ENCODE data around the gene TRMU.

TRMU gene

GRCh38 chr22:46355996-46356471 is 20.5 kb downstream of the TRMU start:
- TF ChIP-seq CTCF (IDR thresholded peaks at IDR 0.05): no peak
- no peak for DNase-seq (ENCODE audit: low spot score)
- Histone ChIP-seq H3K27ac (no peak overlapping the region), H3K4me3 (no peak overlapping the region)

- H3K27ac ChIP-seq: no peak overlapping the region
- TF ChIP-seq CTCF (IDR thresholded peaks at IDR 0.05): no peak
- no peak for DNase-seq (ENCODE audit: low spot score)
- H3K4me3 ChIP-seq: no peak overlapping the region
These were observed 21.3 kb downstream of the TRMU start for GRCh38 chr22:46356496-46357480.

GRCh38 chr22:46357711-46358520 is 22.4 kb downstream of the TRMU start:
- Histone ChIP-seq H3K4me3 (no peak overlapping the region), H3K27ac (no peak overlapping the region)
- no peak for TF ChIP-seq CTCF (IDR thresholded peaks at IDR 0.05)
- DNase-seq (ENCODE audit: low spot score): no peak

GRCh38 chr22:46358766-46359165 is 23.3 kb downstream of the TRMU start:
- Histone ChIP-seq H3K4me3 (no peak overlapping the region), H3K27ac (no peak overlapping the region)
- no peak for DNase-seq (ENCODE audit: low spot score)
- TF ChIP-seq CTCF (IDR thresholded peaks at IDR 0.05): no peak

- DNase-seq (ENCODE audit: low spot score): no peak
- Histone ChIP-seq H3K4me3 (no peak overlapping the region), H3K27ac (no peak overlapping the region)
- no peak for TF ChIP-seq CTCF (IDR thresholded peaks at IDR 0.05)
These were observed 23.8 kb downstream of the TRMU start for GRCh38 chr22:46359362-46359761.

GRCh38 chr22:46360097-46360496 is 24.6 kb downstream of the TRMU start:
- no peak overlapping the region for H3K4me3 ChIP-seq
- no peak overlapping the region for H3K27ac ChIP-seq
- no peak for TF ChIP-seq CTCF (IDR thresholded peaks at IDR 0.05)
- DNase-seq (ENCODE audit: low spot score): no peak
